Thyroid gland (tissue), 4 donors: Measurements from ENCODE around the gene KCNH5.

ENCODE experiments used
- POLR2A ChIP-seq, 2 donors: fragments of 450-650 bp; IDR thresholded peaks; one replicate each; pipeline ENCODE4 v1.6.1; 2017; ENCODE audit warnings: antibody characterized with exemption in 2 of 2, mild to moderate bottlenecking in 2 of 2, moderate library complexity in 1 of 2
- TF ChIP-seq, protein P1 (sequence below), 6 experiments: fragments of 200-600 bp in 3 of 6; fragments of 450-650 bp in 3 of 6; sonication (generic) in 3 of 6; IDR thresholded peaks; one replicate each; pipeline ENCODE4 v1.5.1; 2016 to 2019; ENCODE audit warnings: antibody characterized with exemption in 6 of 6, mild to moderate bottlenecking in 2 of 6, inconsistent platforms in 1 of 6, moderate library complexity in 1 of 6

DNA sequence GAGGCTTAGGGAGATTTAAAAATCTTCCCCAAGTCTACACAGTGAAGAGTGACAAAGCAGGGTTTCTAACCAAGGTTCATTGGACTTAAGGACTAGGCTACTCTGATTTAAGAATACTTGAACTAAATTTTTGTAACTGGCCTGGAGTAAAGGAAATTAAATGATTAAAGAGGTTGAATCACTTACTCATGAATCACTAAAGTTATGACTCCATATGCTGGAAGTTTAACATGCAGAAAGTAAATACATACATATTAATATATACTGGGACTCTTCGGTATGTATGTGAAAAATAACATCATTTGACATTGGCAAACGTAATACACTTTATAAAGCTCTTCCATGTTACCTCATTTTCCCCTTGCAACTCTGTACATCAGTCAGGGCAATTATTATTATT, 322.9 kb downstream of the KCNH5 start:
- TF ChIP-seq, protein P1, sequence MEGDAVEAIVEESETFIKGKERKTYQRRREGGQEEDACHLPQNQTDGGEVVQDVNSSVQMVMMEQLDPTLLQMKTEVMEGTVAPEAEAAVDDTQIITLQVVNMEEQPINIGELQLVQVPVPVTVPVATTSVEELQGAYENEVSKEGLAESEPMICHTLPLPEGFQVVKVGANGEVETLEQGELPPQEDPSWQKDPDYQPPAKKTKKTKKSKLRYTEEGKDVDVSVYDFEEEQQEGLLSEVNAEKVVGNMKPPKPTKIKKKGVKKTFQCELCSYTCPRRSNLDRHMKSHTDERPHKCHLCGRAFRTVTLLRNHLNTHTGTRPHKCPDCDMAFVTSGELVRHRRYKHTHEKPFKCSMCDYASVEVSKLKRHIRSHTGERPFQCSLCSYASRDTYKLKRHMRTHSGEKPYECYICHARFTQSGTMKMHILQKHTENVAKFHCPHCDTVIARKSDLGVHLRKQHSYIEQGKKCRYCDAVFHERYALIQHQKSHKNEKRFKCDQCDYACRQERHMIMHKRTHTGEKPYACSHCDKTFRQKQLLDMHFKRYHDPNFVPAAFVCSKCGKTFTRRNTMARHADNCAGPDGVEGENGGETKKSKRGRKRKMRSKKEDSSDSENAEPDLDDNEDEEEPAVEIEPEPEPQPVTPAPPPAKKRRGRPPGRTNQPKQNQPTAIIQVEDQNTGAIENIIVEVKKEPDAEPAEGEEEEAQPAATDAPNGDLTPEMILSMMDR (IDR thresholded peaks at IDR 0.05), result no peak
- TF ChIP-seq POLR2A (IDR thresholded peaks at IDR 0.05), result no peak
